ENCODE results near the gene PCSK6.

Gene PCSK6

GRCh38 chr15:101499863-101500713 lies 10.6 kb upstream of the PCSK6 start:
- in situ Hi-C loops (cut with HindIII; ENCODE audit: low sequenced_read_pairs): no loop called here

DNA sequence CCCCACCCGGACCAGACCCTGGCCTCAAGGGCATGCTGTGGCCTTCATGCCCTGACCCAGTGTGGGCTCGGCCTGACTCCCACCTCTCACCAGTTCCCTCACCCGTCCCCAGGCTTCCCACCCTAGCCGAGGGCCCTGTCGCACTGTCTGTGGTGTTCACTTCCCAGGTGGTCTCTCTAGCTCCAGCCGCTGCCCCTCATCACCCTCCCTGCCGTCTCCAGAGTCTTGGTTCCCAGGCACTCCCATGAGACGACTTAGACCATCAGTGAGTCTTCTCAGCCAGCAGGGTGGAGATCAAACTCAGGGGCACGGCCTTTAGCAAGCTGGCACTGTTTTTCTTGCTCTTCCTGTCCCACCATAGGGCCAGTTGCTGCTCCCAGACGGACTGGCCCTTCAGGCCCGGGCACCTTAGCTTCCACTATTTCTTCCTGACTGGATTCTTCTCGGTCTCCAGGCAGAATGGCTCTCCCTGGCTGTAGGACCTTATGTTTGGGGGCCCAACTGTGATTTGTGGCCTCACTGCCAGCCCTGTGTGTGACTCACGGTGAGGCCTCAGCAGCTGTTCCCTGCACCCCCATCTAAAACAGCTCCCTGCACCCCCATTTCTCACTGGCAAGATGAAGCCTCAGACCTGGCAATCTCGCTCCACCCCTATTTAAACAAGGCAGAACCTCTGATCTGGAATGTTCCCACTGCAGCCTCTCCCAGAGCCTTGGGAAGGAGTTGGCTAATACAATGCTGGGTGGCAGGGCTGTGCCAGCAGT lies 9.4 kb upstream of the PCSK6 start:
- in situ Hi-C loops (cut with HindIII; ENCODE audit: low sequenced_read_pairs): no loop called here

DNA sequence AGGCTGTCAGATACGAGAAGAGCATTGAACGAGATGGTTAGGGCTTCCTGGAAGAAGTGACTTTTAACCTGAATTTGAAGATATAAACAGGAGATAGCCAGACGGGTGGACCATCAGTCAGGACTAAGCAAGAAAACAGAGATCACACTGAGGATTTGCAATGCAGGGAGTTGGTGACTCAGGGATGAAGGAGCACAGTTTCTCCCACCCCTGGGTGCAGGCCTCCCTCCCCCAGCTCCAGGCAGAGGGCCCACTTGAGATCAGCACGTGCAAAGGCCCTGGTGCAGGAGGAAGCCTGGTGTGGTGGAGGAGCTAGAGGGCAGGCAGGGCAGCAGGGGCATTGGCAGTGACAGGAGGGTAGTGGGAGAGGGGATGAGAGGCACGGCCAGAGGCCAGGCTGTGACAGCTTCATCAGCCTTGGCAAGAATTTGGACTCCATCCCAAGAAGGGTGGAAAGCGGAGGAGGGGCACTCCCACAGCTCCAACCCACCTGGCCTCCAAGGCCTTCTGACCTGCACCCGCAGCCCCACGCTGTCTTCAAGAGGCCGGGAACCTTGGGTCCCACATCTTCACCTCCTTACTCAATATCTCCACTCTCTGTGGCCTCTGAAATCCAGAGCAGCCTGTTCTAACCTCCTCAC lies 8.7 kb upstream of the PCSK6 start:
- in situ Hi-C loops (cut with HindIII; ENCODE audit: low sequenced_read_pairs): no loop called here

- in situ Hi-C loops (cut with HindIII; ENCODE audit: low sequenced_read_pairs): no loop called here
Observed at GRCh38 chr15:101497484-101498034, 8.1 kb upstream of the PCSK6 start.

DNA sequence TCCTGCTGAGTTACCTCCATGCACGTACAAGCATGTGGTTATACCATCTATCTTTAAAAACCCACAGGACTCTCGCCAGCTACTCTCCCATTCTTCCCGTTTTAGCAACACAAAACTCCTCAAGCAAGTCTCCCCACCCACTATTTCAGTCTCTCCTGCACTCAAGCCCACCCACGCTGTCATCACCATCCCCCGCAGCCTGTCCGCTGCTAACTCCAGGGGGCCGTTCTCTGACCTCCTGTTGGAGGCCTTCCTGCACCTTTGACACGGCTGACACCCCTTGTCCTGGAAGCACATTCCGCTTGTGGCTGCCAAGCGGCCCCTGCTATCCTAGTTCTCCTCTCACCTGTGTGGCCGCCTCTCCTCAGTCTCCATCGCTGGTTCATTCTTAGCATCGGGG lies 7.5 kb upstream of the PCSK6 start:
- in situ Hi-C loops (cut with HindIII; ENCODE audit: low sequenced_read_pairs): no loop called here

GRCh38 chr15:101496198-101496986 lies 6.9 kb upstream of the PCSK6 start:
- in situ Hi-C loops (cut with HindIII; ENCODE audit: low sequenced_read_pairs): no loop called here

GRCh38 chr15:101495334-101496197 lies 6.1 kb upstream of the PCSK6 start:
- in situ Hi-C loops (cut with HindIII; ENCODE audit: low sequenced_read_pairs): no loop called here

DNA sequence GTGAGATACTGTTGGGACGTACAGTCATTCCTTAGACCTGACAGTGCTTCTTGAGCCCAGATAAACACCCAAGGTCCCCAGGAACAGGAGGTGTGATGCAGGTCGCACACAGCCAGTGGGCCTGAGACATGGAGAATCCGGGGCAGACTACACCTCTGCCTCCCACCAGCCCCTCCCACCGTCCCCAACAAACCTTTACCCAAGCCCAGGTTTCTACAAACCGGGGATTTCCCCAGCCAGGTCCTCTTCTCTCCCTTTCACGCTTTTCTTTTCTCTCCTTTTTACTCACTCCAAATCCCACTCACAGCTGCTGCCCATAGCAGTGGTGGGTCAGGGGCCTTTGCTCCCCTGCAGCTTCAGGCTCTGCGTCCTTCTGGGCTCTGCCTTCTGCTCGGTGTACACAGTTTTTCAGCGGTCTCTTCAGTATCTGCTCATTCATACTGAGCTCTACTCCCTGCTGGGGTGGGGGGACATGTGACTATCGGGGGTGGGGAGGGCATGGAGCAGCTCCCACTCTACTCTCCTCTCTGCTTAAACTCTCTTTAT lies 4.8 kb upstream of the PCSK6 start:
- in situ Hi-C loops (cut with HindIII; ENCODE audit: low sequenced_read_pairs): no loop called here

DNA sequence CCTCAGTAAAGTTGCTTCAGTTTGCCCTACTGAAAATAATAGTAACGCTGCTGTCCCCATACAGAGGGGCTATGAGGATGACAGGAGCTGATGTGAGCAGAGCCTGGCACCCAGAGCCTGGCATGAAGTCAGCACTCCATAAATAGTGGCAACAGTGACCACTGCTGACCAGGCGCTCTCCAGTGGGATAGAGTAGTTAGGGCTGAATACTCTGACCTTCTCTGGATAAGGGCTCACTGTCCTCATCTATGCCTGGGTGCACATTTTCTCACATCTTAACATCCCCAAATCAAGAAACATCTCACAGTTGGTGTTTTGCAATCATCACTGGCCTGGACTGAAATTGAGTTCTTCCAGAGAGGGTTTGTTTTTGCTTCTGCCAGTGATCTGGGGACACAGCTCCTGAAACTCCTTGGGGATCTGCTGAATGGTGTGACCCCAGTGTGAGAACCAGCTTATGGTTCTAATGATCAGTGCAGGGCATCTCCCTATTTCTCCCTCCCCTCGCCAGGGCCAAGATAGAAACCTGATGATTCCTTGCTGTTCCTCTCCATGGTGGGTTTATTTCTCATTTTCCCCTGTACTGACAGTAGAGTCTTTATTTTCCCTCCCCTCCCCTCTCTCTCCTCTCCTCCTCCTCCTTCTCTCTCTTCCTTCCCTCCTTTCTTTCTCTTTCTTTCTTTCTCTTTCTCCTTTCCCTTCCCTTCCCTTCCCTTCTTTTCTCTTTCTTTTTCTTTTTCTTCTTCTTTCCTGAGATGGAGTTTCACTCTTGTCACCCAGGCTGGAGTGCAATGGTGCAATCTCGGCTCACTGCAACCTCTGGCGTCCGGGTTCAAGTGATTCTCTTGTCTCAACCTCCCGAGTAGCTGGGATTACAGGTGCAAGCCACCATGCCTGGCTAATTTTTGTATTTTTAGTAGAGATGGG lies 3.5 kb upstream of the PCSK6 start:
- in situ Hi-C loops (cut with HindIII; ENCODE audit: low sequenced_read_pairs): no loop called here

DNA sequence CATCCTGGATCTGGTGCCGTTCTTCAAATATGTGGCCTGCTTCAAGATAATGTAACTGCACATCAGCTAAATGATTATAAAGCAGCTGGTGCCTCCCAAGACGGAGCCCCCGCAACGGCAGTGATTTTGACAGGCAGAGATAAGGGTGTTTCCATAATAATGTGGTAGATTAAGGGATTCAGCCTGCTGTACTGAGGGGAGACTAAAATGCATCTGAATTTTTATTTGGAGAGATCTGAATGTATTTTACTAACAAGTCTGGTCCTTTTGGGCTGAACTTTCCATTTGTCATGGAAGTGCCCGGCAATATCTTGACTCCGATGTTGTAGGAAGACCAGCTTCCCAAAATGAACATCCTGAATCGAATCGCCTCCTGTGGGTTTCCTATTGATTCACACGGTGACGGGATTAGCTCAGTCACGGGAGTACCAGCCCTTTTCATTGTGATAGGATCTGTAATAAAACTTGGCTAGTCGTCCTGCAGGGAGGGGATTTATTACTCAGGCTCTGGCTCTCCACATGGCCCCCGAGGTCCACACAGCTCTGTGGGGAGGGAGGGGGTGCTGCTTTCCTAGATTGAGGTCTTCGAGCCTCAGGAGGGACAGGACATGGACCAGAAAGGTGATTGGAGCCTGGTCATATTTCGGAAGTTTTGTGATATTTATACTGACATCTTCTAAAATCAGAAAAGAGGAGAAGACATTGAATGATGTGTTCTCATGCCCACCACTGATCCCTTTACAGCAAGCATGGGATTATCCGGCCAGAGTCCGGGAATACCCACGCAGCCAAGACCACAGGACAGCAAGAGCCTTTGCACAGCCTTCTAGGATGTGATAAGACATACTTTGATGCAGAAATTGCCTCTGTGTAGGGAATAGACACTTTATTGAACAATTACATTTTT lies 2.5 kb upstream of the PCSK6 start:
- in situ Hi-C loops (cut with HindIII; ENCODE audit: low sequenced_read_pairs): no loop called here

DNA sequence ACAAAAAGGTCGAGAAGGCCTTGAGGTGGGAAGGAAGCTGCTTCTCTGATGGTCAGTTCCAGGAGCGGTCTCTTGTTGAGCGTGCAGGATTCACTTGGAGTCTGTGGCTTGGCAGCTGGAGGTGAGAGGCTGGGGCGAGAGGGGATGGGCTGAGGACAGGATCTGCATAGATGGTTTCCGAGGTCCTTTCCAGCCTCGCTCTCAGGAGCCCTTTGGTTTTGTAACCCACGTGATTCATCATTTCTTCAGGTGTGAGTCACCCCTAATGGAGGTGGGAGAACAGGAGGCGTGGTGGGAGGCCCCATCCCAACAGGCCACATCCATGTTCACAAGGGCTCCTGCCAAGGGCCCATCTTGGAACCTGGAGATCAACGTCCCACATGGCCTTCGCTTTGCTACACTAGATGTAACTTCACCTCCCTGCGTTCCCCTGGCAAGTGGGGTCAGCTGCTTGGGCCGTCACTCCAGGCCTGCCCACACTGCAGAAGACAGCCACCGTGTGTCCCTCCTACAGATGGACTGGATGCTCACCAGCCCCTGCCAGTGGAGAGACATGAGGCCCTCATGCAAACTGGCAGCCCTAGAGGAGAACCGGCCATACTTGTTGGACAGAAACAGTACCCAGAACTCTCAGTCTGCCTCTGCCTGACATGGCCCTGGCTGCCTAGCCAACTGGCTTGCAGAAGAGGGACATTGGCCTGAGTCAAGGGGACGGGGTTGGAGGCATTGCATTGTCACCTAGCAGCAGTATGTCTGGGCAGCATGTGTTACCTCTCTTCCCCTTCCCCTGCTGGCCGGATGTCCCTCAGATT lies 1.6 kb upstream of the PCSK6 start:
- in situ Hi-C loops (cut with HindIII; ENCODE audit: low sequenced_read_pairs): no loop called here

DNA sequence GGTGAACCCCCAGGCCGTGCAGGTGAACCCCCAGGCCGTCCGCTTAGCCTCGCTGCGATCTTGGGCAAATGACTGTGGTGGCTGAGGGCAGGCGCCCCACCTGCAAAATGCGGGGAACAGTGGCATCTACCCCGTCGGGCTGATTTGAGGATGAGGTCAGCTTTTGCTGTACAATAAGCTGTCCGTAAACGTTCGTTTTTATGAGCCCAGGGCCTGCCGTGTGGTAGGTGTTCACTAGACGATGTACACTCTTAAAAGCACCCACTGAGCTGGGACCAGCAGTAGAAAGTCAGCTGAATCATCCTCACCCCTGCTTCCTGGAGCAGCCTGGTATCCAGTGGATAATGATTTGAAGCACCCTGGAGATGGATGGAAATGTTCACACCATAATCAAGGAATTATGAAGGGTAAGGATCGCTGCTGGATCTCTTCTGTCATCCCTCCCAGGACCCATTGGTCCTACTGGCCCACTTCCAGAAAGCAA lies 943 bp upstream of the PCSK6 start:
- in situ Hi-C loops (cut with HindIII; ENCODE audit: low sequenced_read_pairs): no loop called here

DNA sequence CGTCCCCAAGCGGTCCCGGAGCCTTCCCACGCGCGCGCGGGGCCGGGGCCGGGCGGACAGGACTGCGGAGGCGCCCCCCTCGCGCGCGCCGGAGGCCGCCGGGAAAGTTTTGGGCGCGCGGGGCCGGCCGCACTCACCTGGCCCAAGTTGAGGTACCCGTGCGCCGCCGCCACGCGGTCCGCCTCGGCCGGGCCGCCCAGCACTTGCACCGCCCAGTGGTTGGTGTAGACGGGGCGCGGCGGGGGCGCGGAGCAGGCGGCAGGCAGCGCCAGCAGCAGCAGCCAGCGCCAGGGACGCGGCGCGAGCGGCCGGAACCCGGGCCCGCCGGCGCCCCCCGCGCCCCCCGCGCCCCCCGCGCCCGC lies 289 bp downstream of the PCSK6 start:
- in situ Hi-C loops (cut with HindIII; ENCODE audit: low sequenced_read_pairs): no loop called here

- in situ Hi-C loops (cut with HindIII; ENCODE audit: low sequenced_read_pairs): no loop called here
Observed at GRCh38 chr15:101488300-101489164, 975 bp downstream of the PCSK6 start.

- in situ Hi-C loops (cut with HindIII; ENCODE audit: low sequenced_read_pairs): no loop called here
Observed at GRCh38 chr15:101486696-101487459, 2.6 kb downstream of the PCSK6 start.

All from DLD1 (cell line).